GM21367 (cell line): ENCODE results near the gene USP43.
"Not testable (repeated sequence)": the region's sequence is repeated elsewhere in the genome, so short reads cannot be mapped to it uniquely, and the experiment has no call there.

Source experiments
- ATAC-seq: cut with Tn5 transposase; IDR thresholded peaks from one replicate; pipeline ENCODE4 v1.9.1; 2021; ENCODE audit not compliant: unreplicated experiment

The USP43 gene

DNA sequence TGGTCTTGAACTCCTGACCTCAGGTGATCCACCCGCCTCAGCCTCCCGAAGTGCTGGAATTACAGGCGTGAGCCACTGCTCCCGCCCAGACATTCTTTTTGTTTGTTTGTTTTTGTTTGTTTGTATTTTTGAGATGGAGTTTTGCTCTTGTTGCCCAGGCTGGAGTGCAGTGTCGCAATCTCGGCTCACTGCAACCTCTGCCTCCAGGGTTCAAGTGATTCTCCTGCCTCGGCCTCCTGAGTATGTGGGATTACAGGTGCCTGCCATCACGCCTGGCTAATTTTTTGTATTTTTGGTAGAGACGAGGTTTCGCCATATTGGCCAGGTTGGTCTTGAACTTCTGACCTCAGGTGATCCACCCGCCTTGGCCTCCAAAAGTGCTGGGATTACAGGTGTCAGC is 18.2 kb downstream of the USP43 start:
- ATAC-seq, result not testable (repeated sequence)

- no peak for ATAC-seq
These were observed 21.2 kb downstream of the USP43 start for GRCh38 chr17:9666461-9667050.

- no peak for ATAC-seq
These were observed 23.2 kb downstream of the USP43 start for GRCh38 chr17:9668517-9668916.

GRCh38 chr17:9669551-9670008 is 24.3 kb downstream of the USP43 start:
- ATAC-seq, result no peak

DNA sequence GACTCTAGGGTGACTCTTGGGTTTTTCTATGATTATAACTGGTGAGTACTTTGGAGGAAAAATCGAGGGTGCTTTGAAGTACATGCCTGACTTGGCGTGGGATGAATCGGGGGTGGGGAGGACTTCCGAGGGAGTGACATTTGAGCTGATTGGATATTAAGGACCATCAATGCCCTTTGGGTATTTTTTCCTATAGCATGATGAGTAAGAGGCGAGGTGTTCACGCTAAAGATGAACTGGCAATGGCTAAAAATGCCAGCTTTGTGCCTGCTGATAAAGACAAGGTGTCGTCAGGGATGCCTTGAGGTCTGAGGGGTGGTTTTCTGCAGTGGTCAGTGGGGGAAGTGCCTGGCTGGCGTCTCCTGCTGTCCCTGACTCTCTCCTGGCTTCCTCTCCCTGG is 25.3 kb downstream of the USP43 start:
- no peak for ATAC-seq

- ATAC-seq, result no peak
These were observed 26.2 kb downstream of the USP43 start for GRCh38 chr17:9671559-9671958.

DNA sequence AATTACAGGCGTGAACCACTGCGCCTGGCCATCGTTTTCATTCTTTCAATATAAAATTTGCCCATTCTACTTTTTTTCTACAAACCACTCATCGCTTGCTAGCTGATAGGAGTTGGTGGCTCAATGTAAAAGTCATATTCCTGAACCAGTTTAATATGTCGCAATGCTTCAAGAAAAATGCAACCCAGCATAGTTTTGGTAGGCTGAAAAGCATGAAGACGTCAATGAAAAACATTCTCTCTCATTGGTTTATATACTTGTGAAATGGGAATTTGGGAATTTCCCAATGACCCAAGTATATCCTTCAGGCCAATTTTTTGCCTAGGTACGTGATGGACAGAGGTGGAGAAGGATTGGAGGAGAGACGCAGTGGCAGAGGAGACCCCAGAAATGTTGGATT is 26.9 kb downstream of the USP43 start:
- no peak for ATAC-seq

DNA sequence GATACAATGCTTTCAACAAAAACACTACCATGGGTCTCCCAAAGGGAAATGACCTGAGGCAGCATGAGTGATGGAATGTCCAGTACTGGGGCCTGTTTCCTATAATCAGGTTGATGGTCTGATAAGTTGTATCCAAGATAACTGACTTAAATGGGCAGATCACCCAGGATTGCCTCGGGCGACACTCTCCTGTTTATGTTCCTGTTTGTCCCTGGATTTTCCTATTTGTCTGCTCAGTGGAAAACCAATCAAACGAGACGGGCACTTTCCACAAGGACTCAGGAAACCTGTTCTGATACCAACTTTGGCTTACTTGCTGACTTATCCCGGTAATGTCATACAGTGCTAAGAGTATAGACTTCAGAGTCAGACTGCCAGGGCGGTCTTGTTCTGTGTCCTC is 27.4 kb downstream of the USP43 start:
- no peak for ATAC-seq

- no peak for ATAC-seq
These were observed 30.8 kb downstream of the USP43 start for GRCh38 chr17:9676084-9676483.

DNA sequence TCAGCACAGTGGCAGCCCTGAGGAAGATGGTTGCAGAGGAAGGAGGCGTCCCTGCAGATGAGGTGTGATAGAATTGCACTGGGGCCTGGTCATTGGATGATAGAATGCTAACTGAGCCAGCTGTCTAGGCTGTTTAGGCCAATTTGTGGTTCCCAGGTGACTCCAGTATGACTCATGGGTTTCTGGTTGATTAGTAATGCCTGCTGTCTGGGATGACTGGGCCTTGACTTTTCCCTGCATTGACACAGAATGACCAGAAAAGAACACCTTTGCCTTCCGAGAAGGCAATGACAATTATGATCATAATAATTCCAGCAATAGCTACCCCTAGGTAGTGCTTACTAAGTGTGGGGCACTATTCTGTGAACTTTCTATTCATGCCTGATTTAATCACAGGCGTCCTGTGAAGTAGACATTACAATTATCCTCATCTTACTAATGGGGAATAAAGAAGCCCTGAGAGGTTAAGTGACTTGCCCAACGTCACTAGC is 31.5 kb downstream of the USP43 start:
- ATAC-seq, result no peak

GRCh38 chr17:9677411-9677810 is 32.1 kb downstream of the USP43 start:
- ATAC-seq, result no peak

DNA sequence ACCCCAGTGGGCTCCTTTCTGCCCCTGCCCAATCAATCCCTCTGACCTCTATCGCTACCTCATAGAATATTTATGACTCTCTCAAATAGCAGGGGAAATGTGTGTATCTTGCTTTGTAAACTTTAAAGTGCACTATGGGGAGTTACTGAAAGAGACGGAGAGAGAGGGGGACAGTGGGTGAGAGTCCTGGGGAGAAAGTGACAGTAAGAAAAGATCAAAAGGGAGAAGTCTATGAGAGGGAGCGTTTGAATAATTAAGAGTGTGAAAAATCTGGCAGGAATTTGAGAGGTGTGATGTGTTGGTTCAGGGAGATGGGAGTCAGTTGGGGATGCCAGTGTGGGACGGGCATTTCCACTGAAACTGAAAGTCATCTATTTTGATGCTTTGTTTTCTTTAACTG is 32.6 kb downstream of the USP43 start:
- ATAC-seq, result no peak

- ATAC-seq, result no peak
These were observed 39.8 kb downstream of the USP43 start for GRCh38 chr17:9684955-9685621.

GRCh38 chr17:9693755-9694154 is 48.4 kb downstream of the USP43 start:
- ATAC-seq, result no peak

GRCh38 chr17:9696279-9697044 is 51.1 kb downstream of the USP43 start:
- no peak for ATAC-seq

- no peak for ATAC-seq
These were observed 54.8 kb downstream of the USP43 start for GRCh38 chr17:9700136-9700535.

DNA sequence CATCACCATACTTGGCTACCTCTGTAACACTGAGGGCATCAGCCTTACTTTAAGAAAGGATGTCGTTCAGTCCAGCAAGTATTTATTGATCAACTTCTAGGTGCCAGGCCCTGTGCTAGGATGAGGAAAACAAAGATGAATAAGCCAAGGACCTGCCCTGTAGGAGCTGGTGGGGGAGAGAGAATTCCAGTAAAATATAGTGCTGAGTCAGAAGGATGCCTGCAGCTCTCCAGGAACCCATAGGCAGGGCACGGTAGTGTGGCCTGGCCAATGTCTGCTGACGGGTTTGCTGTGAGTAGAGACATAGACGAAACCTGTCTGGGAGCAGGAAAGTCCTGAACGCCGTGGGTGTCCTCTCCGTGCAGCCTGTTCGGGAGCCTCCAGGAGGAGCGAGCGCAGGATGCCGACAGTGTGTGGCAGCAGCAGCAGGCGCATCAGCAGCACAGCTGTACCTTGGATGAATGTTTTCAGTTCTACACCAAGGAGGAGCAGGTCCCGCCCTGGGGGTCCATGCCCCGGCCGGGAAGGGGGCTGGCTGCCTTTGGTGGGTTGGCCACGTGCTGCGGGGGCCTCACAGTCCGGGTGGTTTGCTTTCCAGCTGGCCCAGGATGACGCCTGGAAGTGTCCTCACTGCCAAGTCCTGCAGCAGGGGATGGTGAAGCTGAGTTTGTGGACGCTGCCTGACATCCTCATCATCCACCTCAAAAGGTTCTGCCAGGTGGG is 55.6 kb downstream of the USP43 start:
- ATAC-seq, result no peak

DNA sequence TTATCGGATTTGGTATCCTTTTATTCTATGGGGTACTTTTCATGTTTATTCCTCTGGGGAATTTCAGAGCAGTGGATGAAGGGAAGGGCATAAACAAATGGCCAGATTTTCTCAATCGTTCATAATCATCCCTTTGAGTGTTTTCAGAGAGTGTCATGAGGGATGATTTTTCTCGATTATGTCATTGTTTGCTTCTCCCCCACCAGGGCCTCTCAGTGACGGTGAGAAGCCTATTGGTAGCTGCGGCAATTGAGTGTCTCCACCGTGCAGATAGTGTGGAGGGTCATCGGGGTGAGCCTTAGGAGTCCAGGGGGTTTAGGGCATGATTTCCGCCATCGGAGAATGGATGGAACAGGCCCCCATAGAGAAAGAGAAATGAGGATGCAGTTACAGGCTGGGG is 57.2 kb downstream of the USP43 start:
- ATAC-seq, result no peak

GRCh38 chr17:9702914-9703780 is 57.8 kb downstream of the USP43 start:
- ATAC-seq, result no peak

- ATAC-seq, result no peak
These were observed 58.4 kb downstream of the USP43 start for GRCh38 chr17:9703781-9704082.

GRCh38 chr17:9705745-9706144 is 60.4 kb downstream of the USP43 start:
- no peak for ATAC-seq
